ENCODE measurements around the gene BICD2. TPM values are rescaled to one million over a fixed set of nuclear protein-coding genes. Genes with fewer than 3 reads are reported as not detected.

Gene BICD2
- total and polyA plus RNA-seq, 7 donors: 21.6 to 44.4 (median 28.7) TPM

DNA sequence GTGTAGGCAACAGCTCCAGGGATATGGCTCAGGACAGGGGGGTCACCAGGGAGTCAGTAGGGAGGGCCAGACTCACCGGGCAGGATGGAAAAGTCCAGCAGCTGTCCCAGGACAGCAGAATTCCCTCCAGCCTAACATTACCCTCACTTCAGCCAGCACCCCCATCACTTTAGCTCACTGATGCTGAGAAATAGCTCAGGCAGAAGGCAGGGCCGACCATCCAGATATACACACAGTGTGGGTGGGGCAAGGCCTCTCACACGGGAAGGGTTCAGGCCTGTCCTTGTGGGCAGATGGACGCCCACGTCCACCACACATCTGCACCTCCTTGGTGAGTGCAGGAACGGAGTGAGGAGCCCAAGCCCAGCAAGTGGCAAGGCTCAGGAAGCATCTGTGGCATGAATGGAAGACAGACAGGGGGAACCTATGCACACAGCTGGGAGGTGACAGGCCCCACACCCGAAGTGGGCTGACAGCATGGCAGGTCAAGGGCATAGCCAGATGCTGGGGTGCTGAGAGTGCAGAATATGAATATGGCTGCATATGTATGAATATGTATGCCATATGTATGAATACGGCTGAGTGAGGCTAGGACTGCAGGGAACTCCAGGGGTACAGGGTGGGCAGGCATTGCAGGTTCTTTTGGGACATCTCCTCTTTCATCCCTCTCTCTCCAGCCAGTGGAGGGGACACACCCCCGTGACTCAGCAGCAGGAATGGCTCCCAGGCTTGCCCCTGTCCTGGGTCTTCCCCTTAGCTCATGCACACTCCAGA, 17.0 kb downstream of the BICD2 start:
- 55 to 65% (median 56%) methylated on average over 9 of the region's 9 CpGs for WGBS, 3 donors
- Histone ChIP-seq H3K27ac (peak overlapping the region; percentile 38), H3K9me3 (no peaks in the 10 kb centered on the region), H3K27me3 (ENCODE audit: insufficient read depth in 3 of 3, low read length in 2 of 3) (no peaks in the 10 kb centered on the region), H3K4me1 (peaks cover 56% of the 10 kb centered on the region), H3K4me3 (no peak overlapping the region), H3K36me3 (ENCODE audit: insufficient read depth in 1 of 2, low read depth in 1 of 2) (no peaks in the 10 kb centered on the region)
- TF ChIP-seq, protein P1, sequence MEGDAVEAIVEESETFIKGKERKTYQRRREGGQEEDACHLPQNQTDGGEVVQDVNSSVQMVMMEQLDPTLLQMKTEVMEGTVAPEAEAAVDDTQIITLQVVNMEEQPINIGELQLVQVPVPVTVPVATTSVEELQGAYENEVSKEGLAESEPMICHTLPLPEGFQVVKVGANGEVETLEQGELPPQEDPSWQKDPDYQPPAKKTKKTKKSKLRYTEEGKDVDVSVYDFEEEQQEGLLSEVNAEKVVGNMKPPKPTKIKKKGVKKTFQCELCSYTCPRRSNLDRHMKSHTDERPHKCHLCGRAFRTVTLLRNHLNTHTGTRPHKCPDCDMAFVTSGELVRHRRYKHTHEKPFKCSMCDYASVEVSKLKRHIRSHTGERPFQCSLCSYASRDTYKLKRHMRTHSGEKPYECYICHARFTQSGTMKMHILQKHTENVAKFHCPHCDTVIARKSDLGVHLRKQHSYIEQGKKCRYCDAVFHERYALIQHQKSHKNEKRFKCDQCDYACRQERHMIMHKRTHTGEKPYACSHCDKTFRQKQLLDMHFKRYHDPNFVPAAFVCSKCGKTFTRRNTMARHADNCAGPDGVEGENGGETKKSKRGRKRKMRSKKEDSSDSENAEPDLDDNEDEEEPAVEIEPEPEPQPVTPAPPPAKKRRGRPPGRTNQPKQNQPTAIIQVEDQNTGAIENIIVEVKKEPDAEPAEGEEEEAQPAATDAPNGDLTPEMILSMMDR (IDR thresholded peaks at IDR 0.05): no peak
- intact Hi-C loops (cut with DNase I): no loop called here
- ATAC-seq (peak in 3 of 4 donors; percentile 7 to 60 (median 48)), DNase-seq (no peak)

- WGBS, 3 donors: 52 to 67% (median 58%) methylated on average over 14 of the region's 14 CpGs
- intact Hi-C loops (cut with DNase I): no loop called here
- Histone ChIP-seq H3K27ac (peak overlapping the region; percentile 64), H3K27me3 (ENCODE audit: insufficient read depth in 3 of 3, low read length in 2 of 3) (no peaks in the 10 kb centered on the region), H3K4me1 (peaks cover 53% of the 10 kb centered on the region), H3K9me3 (no peaks in the 10 kb centered on the region), H3K36me3 (ENCODE audit: insufficient read depth in 1 of 2, low read depth in 1 of 2) (no peaks in the 10 kb centered on the region), H3K4me3 (no peak overlapping the region)
- ATAC-seq (peak; percentile 77 to 85 (median 84)), DNase-seq (no peak)
- TF ChIP-seq, protein P1 (IDR thresholded peaks at IDR 0.05): no peak
These were observed 17.8 kb downstream of the BICD2 start for GRCh38 chr9:92746567-92747458.

DNA sequence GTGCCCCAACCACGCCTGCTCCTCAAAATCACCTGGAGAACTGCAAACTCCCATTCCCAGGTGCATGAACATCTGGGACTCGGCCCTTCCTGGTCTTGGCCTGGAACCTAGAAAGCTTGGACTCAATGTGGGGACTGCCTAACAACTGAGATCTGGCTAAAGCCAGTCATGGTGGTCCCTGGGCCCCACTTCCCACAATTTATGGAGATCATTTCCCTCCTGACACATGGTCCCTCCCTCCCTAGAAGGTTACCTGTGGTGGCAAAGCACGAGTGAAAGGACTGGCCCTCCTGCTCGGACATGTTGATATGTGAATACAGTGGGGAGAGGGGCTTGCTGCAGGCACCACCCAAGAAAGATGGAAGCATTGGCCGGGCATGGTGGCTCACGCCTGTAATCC, 18.8 kb downstream of the BICD2 start:
- peaks cover 61% of the 10 kb centered on the region for H3K4me1 ChIP-seq
- intact Hi-C loops (cut with DNase I): no loop called here
- no peak overlapping the region for H3K4me3 ChIP-seq
- DNase-seq (no peak), ATAC-seq (no peak)
- no peaks in the 10 kb centered on the region for H3K36me3 ChIP-seq (ENCODE audit: insufficient read depth in 1 of 2, low read depth in 1 of 2)
- no peaks in the 10 kb centered on the region for H3K9me3 ChIP-seq
- TF ChIP-seq, protein P1 (IDR thresholded peaks at IDR 0.05): no peak
- no peak overlapping the region for H3K27ac ChIP-seq
- no peaks in the 10 kb centered on the region for H3K27me3 ChIP-seq (ENCODE audit: insufficient read depth in 3 of 3, low read length in 2 of 3)
- 89 to 97% (median 95%) methylated on average over 5 to 6 of the region's 6 CpGs for WGBS, 3 donors

- Histone ChIP-seq H3K9me3 (no peaks in the 10 kb centered on the region), H3K27me3 (ENCODE audit: insufficient read depth in 3 of 3, low read length in 2 of 3) (no peaks in the 10 kb centered on the region), H3K4me1 (peaks cover 66% of the 10 kb centered on the region), H3K36me3 (ENCODE audit: insufficient read depth in 1 of 2, low read depth in 1 of 2) (no peaks in the 10 kb centered on the region), H3K27ac (no peak overlapping the region), H3K4me3 (no peak overlapping the region)
- TF ChIP-seq, protein P1 (IDR thresholded peaks at IDR 0.05): no peak
- DNase-seq: no peak
- ATAC-seq: no peak
- intact Hi-C loops (cut with DNase I): no loop called here
- 66 to 86% (median 80%) methylated on average over 2 to 4 of the region's 4 CpGs for WGBS, 3 donors
These were observed 19.3 kb downstream of the BICD2 start for GRCh38 chr9:92745331-92745730.

Measured in psoas muscle (tissue), 8 donors.